ENCODE measurements around the gene ALDH3B2. TPM values are rescaled to one million over a fixed set of nuclear protein-coding genes. Genes with fewer than 3 reads are reported as not detected.
"Not testable (repeated sequence)": the region's sequence is repeated elsewhere in the genome, so short reads cannot be mapped to it uniquely, and the experiment has no call there.

Gene ALDH3B2
- total RNA-seq, 1 experiment from 2014 or later = not detected

- no peak for DNase-seq (ENCODE audit: low spot score)
- in situ Hi-C loops (cut with HindIII; ENCODE audit: low sequenced_read_pairs) = no loop called here
Observed at GRCh38 chr11:67634366-67635230, 39.8 kb downstream of the ALDH3B2 start.

- no peak for DNase-seq (ENCODE audit: low spot score)
- in situ Hi-C loops (cut with HindIII; ENCODE audit: low sequenced_read_pairs) = no loop called here
Observed at GRCh38 chr11:67633758-67634365, 40.6 kb downstream of the ALDH3B2 start.

- in situ Hi-C loops (cut with HindIII; ENCODE audit: low sequenced_read_pairs) = no loop called here
- no peak for DNase-seq (ENCODE audit: low spot score)
Observed at GRCh38 chr11:67632982-67633755, 41.3 kb downstream of the ALDH3B2 start.

GRCh38 chr11:67632175-67632981, 42.0 kb downstream of the ALDH3B2 start:
- in situ Hi-C loops (cut with HindIII; ENCODE audit: low sequenced_read_pairs) = no loop called here
- no peak for DNase-seq (ENCODE audit: low spot score)

- in situ Hi-C loops (cut with HindIII; ENCODE audit: low sequenced_read_pairs) = no loop called here
- no peak for DNase-seq (ENCODE audit: low spot score)
Observed at GRCh38 chr11:67631853-67632174, 42.6 kb downstream of the ALDH3B2 start.

- DNase-seq (ENCODE audit: low spot score) = no peak
- in situ Hi-C loops (cut with HindIII; ENCODE audit: low sequenced_read_pairs) = no loop called here
Observed at GRCh38 chr11:67631411-67631810, 43.0 kb downstream of the ALDH3B2 start.

GRCh38 chr11:67630943-67631331, 43.5 kb downstream of the ALDH3B2 start:
- in situ Hi-C loops (cut with HindIII; ENCODE audit: low sequenced_read_pairs) = no loop called here
- DNase-seq (ENCODE audit: low spot score) = no peak

- in situ Hi-C loops (cut with HindIII; ENCODE audit: low sequenced_read_pairs) = no loop called here
- DNase-seq (ENCODE audit: low spot score) = peak; percentile 97
Observed at GRCh38 chr11:67630228-67630942, 44.0 kb downstream of the ALDH3B2 start.

GRCh38 chr11:67629386-67630227, 44.8 kb downstream of the ALDH3B2 start, which contains the start of gene NUDT8:
NUDT8 (minus strand) TSS chr11:67629937; CDS start chr11:67629911, 26 bp downstream.
- in situ Hi-C loops (cut with HindIII; ENCODE audit: low sequenced_read_pairs) = no loop called here
- peak; percentile 76 for DNase-seq (ENCODE audit: low spot score)

GRCh38 chr11:67628710-67629385, 45.6 kb downstream of the ALDH3B2 start:
- in situ Hi-C loops (cut with HindIII; ENCODE audit: low sequenced_read_pairs) = no loop called here
- DNase-seq (ENCODE audit: low spot score) = no peak

GRCh38 chr11:67627812-67628624, 46.4 kb downstream of the ALDH3B2 start:
- in situ Hi-C loops (cut with HindIII; ENCODE audit: low sequenced_read_pairs) = no loop called here
- DNase-seq (ENCODE audit: low spot score) = no peak

- no peak for DNase-seq (ENCODE audit: low spot score)
- in situ Hi-C loops (cut with HindIII; ENCODE audit: low sequenced_read_pairs) = no loop called here
Observed at GRCh38 chr11:67627441-67627811, 47.0 kb downstream of the ALDH3B2 start.

GRCh38 chr11:67626970-67627369, 47.5 kb downstream of the ALDH3B2 start:
- in situ Hi-C loops (cut with HindIII; ENCODE audit: low sequenced_read_pairs) = no loop called here
- DNase-seq (ENCODE audit: low spot score) = no peak

GRCh38 chr11:67626131-67626833, 48.1 kb downstream of the ALDH3B2 start:
- in situ Hi-C loops (cut with HindIII; ENCODE audit: low sequenced_read_pairs); DNase-seq (ENCODE audit: low spot score): not testable (repeated sequence)

GRCh38 chr11:67623795-67624194, 50.6 kb downstream of the ALDH3B2 start:
- DNase-seq (ENCODE audit: low spot score); in situ Hi-C loops (cut with HindIII; ENCODE audit: low sequenced_read_pairs): not testable (repeated sequence)

GRCh38 chr11:67622905-67623304, 51.5 kb downstream of the ALDH3B2 start:
- in situ Hi-C loops (cut with HindIII; ENCODE audit: low sequenced_read_pairs); DNase-seq (ENCODE audit: low spot score): not testable (repeated sequence)

Measured in G401 (cell line).